Tongue (tissue), 2 donors: ENCODE measurements around the gene ACOX2. TPM values are rescaled to one million over a fixed set of nuclear protein-coding genes. Genes with fewer than 3 reads are reported as not detected.

Experiments used
- DNase-seq: peaks from one replicate; pipeline ENCODE4 v3.0.0-alpha.2; 2015
- total RNA-seq: library from RNA; depleted of rRNA; stranded (reverse); fragments of >200 nt; gene quantifications from one replicate; pipeline ENCODE4 v1.2.3, GENCODE V29; 2014

The ACOX2 gene
- total RNA-seq, 1 donor from 2014 or later = 12.6 TPM

- no peak for DNase-seq
Observed at GRCh38 chr3:58473275-58473674, 63.7 kb downstream of the ACOX2 start.

- peak; percentile 76 for DNase-seq
Observed at GRCh38 chr3:58471025-58471887, 65.7 kb downstream of the ACOX2 start.

- DNase-seq = no peak
Observed at GRCh38 chr3:58470363-58471024, 66.5 kb downstream of the ACOX2 start.

- no peak for DNase-seq
Observed at GRCh38 chr3:58469096-58469495, 67.9 kb downstream of the ACOX2 start.

DNA sequence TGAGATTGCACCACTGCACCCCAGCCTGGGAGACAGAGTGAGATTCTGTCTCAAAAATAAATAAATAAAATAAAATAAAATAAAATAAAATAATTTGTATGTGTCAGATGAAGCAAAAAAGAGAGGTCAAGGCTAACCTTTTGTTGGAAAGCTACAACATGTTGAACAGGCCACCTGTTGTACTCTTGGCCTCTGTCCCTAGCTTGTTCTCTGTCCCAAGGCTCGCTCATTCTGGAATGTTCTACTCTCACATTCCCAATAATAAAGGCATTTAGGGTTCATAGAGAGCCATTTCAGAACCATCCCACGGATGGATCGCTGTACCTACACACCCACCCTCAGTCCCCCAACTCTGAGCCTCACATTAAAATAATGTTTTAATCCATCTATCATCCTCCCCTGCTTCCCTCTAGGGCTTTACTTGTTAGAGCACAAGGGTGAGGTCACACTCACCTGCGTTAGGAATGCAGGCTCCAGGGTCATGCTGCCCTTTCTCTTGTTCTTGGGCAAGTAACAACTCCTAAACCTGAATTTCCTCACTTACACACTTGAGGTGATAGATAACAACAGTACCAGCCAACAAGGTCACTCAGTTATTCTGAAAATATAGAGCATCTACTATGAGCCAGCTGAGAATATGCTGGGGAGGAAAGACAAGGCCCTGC is 70.0 kb downstream of the ACOX2 start:
- no peak for DNase-seq

DNA sequence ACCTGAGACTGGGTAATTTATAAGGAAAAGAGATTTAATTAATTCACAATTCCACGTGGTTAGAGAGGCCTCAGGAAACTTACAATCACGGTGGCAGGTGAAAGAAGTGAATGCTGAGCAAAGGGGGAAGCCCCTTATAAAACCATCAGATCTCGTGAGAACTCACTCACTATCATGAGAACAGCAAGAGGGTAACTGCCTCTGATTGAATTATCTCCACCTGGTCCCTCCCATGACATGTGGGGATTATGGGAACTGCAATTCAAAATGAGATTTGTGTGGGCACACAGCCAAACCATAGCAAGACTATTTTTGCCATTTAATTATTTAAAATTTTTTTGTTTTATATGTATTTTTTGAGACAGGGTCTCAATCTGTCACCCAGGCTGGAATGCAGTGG is 72.1 kb downstream of the ACOX2 start:
- DNase-seq = no peak

DNA sequence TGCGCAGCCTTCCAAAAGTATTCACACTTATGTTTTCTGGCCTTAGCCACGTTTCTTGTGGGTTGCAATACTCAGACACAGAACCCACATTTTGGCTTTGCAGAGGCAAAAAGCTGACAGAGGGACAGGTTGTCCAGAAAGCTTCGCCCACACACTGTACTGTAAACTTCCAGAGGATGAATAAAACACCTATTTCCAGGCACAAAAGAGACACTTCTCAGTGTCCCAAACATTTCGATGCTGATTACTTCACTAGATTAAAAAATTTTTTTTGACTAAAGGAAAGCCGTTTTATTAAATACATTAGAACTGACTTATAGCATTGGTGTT is 73.1 kb downstream of the ACOX2 start:
- DNase-seq = no peak

DNA sequence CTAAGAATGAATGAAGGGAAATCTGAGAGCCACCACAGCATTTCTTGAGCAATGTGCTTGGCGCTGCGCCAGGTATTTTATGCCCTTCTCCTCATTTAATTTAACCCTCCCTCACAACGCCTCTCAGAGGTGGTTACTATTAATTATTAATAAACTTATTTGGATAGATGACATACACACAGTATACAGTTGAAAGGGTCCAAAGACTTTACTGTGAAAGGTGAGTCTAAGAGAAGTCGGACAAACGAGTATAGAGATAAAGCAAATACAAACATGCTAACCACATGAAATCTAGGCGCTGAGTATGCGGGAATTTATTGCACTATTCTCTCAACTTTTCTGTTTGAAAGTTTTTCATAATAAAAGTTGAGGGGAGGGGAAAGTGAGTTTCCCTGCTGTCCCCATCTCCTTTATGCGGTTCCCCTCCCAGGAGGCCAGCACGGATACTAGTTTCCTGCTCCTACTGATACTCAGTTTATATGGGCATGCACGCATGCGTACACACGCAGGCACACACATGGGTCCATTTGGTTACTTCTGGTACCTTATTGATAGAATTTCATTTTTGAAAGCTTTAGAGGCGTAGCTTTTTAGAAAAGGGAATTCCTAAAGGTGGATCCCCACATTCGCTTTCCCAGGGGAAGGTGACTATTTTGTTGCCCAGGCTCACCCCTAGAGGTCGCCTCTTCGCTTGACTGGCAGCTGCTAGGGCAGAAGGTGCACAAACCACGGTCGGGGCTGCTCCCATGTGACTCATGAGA is 73.6 kb downstream of the ACOX2 start:
- peak; percentile 63 for DNase-seq

- DNase-seq = no peak
Observed at GRCh38 chr3:58462829-58463180, 74.2 kb downstream of the ACOX2 start.

DNA sequence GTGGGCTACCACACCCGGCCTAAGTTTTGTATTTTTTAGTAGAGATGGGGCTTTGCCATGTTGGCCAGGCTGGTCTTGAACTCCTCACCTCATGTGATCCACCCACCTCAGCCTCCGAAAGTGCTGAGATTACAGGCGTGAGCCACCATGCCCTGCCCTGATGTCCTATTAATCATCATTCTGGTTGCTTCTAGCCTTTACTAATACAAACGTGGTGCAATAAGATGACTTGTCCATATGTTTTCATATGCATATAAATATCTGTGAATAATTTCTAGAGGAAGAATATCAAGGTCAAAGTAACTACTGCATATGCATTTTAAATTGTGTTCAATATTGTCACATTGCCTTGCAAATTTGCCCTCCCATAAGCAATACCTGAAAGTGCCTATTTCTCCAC is 77.8 kb downstream of the ACOX2 start:
- DNase-seq = no peak

Other genes starting within 250 kb of the ACOX2 start
- gene RPP14, start 230.9 kb downstream of the ACOX2 start, total RNA-seq = 29.1 TPM
- gene HTD2, start 230.7 kb downstream of the ACOX2 start, total RNA-seq = 21.8 TPM
- gene PXK, start 204.3 kb downstream of the ACOX2 start, total RNA-seq = 27.8 TPM
- gene PDHB, start 103.4 kb downstream of the ACOX2 start, total RNA-seq = 226 TPM
- gene KCTD6, start 45.1 kb downstream of the ACOX2 start, total RNA-seq = 13.3 TPM
- gene FAM107A, start 40.2 kb upstream of the ACOX2 start, total RNA-seq = 1.7 TPM
- 14.9 TPM for gene FAM3D, start 129.6 kb upstream of the ACOX2 start, total RNA-seq